OCI-LY1 (cell line): ENCODE measurements around the gene EPO.

ENCODE experiments used
- H2AFZ ChIP-seq: fragments of 200-600 bp; sonication (generic), shearing (Covaris generic); 2 replicates; pipeline ENCODE4 v1.6.0; 2014; ENCODE audit warnings: antibody characterized with exemption, mild to moderate bottlenecking, low read length
- H3F3A ChIP-seq: fragments of 200-600 bp; sonication (generic), shearing (Covaris generic); 2 replicates; pipeline ENCODE4 v1.6.0; 2014; ENCODE audit warnings: mild to moderate bottlenecking, antibody characterized with exemption, low read length, moderate library complexity; ENCODE audit not compliant: insufficient read depth
- H3K27ac ChIP-seq: fragments of 200-600 bp; sonication (generic); 2 replicates; pipeline ENCODE4 v1.5.1; 2014; ENCODE audit warnings: low read length, mixed run types, mild to moderate bottlenecking, low read depth; ENCODE audit not compliant: poor library complexity, severe bottlenecking
- H3K27me3 ChIP-seq: fragments of 200-600 bp; sonication (generic); 2 replicates; pipeline ENCODE4 v1.6.0; 2014; ENCODE audit warnings: antibody characterized with exemption, mild to moderate bottlenecking, low read length, moderate library complexity; ENCODE audit not compliant: insufficient read depth
- H3K36me3 ChIP-seq: fragments of 200-600 bp; sonication (generic); 2 replicates; pipeline ENCODE4 v1.6.1; 2014; ENCODE audit warnings: mild to moderate bottlenecking, antibody characterized with exemption, low read length, moderate library complexity, mixed read lengths; ENCODE audit not compliant: insufficient read depth
- H3K4me1 ChIP-seq: fragments of 200-600 bp; sonication (generic); 2 replicates; pipeline ENCODE4 v1.5.1; 2014; ENCODE audit warnings: mild to moderate bottlenecking, low read length, moderate library complexity; ENCODE audit not compliant: insufficient read depth, severe bottlenecking
- H3K4me2 ChIP-seq: fragments of 200-600 bp; sonication (generic), shearing (Covaris generic); 2 replicates; pipeline ENCODE4 v1.6.1; 2014; ENCODE audit warnings: low read length
- H3K4me3 ChIP-seq: fragments of 200-600 bp; sonication (generic); 2 replicates; pipeline ENCODE4 v1.5.1; 2014; ENCODE audit warnings: low read length, low read depth, mild to moderate bottlenecking, mixed read lengths; ENCODE audit not compliant: poor library complexity, severe bottlenecking
- H3K79me2 ChIP-seq: fragments of 200-600 bp; shearing (Covaris generic); 2 replicates; pipeline ENCODE4 v1.6.1; 2016; ENCODE audit warnings: mixed run types, low read length, mixed read lengths; ENCODE audit not compliant: insufficient read depth
- H3K9ac ChIP-seq: fragments of 200-600 bp; sonication (generic), shearing (Covaris generic); 2 replicates; pipeline ENCODE4 v1.6.1; 2014; ENCODE audit warnings: mild to moderate bottlenecking, low read length, mixed read lengths
- H3K9me2 ChIP-seq: fragments of 200-600 bp; sonication (generic), shearing (Covaris generic); 2 replicates; pipeline ENCODE4 v1.6.1; 2014; ENCODE audit warnings: low read depth, mild to moderate bottlenecking, low read length, mixed read lengths
- H3K9me3 ChIP-seq: fragments of 200-600 bp; shearing (Covaris generic); 2 replicates; pipeline ENCODE4 v1.6.1; 2014; ENCODE audit warnings: low read length, mixed read lengths
- H4K20me1 ChIP-seq: fragments of 200-600 bp; sonication (generic), shearing (Covaris generic); 2 replicates; pipeline ENCODE4 v1.6.0; 2016; ENCODE audit warnings: mild to moderate bottlenecking, low read length; ENCODE audit not compliant: insufficient read depth
- EZH2 ChIP-seq: fragments of 200-600 bp; sonication (generic), shearing (Covaris generic); IDR thresholded peaks from 2 replicates; pipeline ENCODE4 v1.8.0; 2017; ENCODE audit warnings: borderline replicate concordance, mixed run types, mild to moderate bottlenecking, antibody characterized with exemption, low read length, moderate library complexity, mixed read lengths
- TF ChIP-seq, protein P1 (sequence below): fragments of 200-600 bp; sonication (generic), shearing (Covaris generic); IDR thresholded peaks from 2 replicates; pipeline ENCODE4 v1.5.1; 2017; ENCODE audit warnings: mild to moderate bottlenecking, antibody characterized with exemption, low read length, moderate library complexity, mixed read lengths

The EPO gene

GRCh38 chr7:100768784-100769183 lies 48.5 kb downstream of the EPO start:
- Histone ChIP-seq H3K9ac (no peak overlapping the region), H3K79me2 (no peaks in the 10 kb centered on the region), H3K4me2 (no peak overlapping the region), H4K20me1 (no peaks in the 10 kb centered on the region), H3K4me3 (no peak overlapping the region), H3K36me3 (no peaks in the 10 kb centered on the region), H3F3A (no peaks in the 10 kb centered on the region), H3K9me3 (no peaks in the 10 kb centered on the region), H3K27me3 (peaks cover 14% of the 10 kb centered on the region; the same call in 1 of the 2 replicates), H3K9me2 (no peaks in the 10 kb centered on the region), H3K27ac (no peak overlapping the region), H2AFZ (no peak overlapping the region), H3K4me1 (no peaks in the 10 kb centered on the region)
- TF ChIP-seq EZH2 = no peak
- TF ChIP-seq, protein P1, sequence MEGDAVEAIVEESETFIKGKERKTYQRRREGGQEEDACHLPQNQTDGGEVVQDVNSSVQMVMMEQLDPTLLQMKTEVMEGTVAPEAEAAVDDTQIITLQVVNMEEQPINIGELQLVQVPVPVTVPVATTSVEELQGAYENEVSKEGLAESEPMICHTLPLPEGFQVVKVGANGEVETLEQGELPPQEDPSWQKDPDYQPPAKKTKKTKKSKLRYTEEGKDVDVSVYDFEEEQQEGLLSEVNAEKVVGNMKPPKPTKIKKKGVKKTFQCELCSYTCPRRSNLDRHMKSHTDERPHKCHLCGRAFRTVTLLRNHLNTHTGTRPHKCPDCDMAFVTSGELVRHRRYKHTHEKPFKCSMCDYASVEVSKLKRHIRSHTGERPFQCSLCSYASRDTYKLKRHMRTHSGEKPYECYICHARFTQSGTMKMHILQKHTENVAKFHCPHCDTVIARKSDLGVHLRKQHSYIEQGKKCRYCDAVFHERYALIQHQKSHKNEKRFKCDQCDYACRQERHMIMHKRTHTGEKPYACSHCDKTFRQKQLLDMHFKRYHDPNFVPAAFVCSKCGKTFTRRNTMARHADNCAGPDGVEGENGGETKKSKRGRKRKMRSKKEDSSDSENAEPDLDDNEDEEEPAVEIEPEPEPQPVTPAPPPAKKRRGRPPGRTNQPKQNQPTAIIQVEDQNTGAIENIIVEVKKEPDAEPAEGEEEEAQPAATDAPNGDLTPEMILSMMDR = no peak
